Measurements from ENCODE around the gene STXBP6.

STXBP6 gene

DNA sequence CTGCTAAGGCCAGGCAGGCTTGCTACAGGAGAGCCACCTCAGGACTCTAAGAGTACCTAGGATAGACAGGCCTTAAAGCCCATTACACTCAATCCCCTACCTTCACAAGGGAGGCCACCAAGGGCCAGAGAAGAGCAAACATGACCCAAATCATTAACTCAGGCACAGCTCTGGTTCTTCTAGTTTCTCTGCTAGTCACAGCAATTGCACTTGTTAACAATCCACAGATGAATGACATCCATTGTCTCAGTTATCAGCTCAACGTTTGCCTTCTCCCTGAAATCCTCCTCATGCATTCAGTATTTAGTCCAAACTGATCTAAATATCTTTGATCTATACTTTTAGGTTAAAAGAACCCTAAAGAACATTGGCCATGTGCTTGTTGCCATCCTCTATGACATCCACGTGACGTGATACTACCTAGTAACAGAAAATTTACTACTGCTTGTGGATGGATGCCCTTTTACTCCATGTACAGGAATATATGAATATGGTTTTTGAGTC lies 164.5 kb downstream of the STXBP6 start:
- no peak for DNase-seq (ENCODE audit: low read depth)

DNA sequence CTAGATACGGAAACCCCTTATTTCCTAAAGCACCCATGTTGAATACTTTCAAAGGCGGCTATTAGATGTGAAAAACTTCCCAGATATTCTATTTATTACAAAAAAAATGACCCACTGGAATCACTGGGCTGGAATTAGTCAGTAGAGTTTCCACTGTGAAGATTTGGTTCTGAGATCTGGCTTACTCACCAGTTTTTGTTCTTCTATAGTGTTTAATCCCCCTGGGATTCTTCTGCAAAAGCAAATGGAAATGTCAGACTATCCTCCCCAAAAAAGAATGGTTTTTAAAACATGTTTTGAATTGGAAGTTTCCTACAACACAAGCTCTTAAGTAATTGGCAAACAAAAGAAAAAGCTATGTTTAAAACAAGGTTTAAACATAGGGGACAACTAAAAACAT lies 166.4 kb downstream of the STXBP6 start:
- DNase-seq (ENCODE audit: low read depth) = no peak

DNA sequence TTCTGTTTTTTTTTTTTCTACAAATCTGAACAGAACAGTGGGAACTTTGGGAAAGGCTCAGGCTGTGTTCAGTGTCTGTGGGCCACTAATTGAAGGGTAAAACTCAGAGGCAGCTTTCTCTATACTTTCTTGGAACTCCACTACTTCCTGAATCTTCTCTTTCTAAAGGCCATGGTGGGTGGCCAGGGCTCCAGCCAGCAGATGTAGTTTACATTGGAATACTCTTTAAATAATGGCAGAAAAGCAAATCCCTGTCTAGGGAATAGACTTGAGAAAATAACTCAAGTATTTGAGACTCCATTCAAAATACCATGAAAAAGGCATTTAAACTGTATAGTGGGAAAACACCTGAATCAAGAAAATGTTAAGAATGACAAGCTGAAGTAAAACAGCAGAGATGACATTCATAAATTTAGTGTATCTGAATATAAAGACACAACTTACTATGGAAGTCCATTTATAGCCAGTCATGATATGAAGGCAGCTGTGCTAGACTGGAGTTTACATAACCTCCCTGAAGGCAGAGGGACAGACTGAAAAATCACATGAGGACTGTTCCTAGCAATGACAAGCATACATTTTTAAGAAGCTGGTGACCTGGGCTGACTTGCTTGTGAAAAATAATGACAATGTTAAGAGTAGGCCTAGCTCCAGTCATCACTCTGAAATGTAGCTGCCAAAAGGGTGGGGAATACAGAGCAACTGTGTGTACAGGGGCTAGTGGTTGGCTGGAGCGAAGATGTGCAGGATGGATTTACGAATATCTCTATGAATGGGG lies 168.6 kb downstream of the STXBP6 start:
- no peak for DNase-seq (ENCODE audit: low read depth)

DNA sequence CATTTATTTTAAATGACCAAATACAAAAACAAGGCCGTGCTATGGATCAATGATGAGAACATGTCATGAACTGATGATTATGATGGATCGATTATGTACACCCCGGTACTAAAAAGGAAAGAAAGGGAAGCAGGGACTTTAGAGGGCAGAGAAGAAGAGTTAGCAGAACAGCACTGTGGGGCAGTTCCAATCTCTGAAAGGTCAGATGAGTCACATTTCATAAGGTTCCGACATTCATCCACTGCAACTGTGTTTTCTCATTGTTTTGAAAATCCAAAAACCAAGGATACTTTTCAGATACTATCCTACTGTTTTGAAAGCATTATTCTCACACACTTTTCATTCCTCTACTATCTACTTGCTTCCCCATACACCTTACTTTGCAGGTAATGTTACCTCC lies 169.3 kb downstream of the STXBP6 start:
- DNase-seq (ENCODE audit: low read depth) = no peak

DNA sequence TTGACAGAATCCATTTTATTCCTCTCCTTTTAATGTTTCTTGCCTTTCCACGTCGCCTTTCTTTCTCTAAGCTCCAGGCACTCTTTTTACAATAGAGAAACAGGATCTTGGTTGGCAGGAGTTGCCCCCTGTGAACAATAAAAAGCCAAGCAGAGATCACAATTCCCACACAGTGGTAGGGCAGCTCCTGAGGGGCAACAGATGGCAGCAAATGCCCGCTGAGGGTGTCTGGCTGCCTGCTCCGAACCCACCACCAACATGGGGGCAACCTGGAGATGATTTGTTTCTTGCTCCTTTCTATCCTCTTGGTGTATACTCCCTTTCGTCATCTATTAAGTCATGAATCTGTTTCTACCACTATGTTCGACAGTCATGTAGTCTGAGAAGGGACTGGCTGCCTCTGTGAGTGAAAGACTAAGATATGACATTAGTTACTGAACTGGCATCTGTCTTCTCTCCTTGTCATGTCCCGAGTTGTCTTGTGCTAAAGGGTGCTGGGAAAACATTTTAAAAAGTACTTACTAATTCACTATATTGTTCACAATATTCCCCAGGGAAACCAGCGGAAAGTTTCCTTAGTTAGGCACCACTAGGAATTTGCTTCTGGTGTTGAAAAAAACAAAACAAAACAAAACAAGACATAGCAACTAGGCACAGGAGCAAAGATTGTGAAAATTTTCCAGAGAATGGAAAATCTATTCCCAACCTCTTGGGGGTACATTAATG lies 170.1 kb downstream of the STXBP6 start:
- DNase-seq (ENCODE audit: low read depth) = no peak

DNA sequence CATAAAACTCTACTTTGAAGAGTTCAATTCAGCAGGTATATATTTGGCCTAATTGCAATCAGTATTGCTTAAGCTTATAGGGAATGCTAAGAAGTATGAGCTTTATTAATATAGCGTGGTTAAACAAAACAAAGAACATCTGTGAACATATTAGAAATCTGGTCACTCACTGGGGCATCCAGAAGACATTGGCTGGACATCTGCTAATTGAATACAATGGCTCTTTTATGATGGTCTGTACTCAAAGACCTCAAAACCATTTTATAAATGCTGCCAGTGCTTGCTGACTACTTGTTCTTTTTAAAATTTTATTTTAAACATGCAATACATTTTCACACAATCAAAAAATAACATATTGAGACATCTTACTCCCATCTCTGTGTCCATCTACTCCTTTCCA lies 173.0 kb downstream of the STXBP6 start:
- no peak for DNase-seq (ENCODE audit: low read depth)

DNA sequence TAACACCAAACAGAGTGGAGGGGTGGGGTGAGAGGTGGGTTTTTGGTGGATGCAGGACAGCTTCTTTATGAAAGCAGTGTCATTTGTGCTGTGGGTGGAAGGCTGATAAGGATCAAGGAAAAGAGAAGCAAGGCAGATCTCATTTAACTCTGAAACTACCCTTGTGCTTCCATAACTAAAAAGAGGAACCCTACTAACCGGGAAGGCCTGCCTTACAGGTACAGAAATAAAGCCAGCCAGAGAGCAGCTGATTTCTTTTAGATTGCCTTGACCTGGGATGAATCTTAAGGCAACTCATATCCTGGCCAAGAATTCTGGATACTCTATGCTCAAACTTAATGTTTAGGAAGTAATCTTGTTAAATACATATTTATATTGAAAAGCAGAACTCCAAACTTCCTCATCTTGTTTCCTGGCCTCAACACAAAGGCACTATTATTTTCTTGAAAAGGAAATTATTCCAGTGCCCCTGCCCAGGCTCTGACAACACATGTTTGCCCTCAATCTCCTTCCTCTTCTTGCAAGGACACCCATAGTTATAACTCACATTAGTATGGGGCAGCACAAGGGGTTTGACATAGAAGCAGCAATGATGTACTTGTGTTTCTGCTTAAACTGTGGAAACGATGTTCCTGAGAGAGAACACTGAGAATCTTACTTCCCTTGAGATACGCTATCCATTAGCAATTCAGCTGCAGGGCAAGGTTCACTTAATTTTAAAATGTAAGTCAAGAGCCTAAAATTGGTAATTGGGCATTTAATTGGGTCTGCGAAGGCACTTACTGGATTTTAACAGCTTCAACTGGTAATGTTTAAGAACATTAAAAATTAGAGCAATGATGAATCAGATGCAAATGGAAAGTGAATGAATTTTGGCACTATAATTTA lies 173.7 kb downstream of the STXBP6 start:
- no peak for DNase-seq (ENCODE audit: low read depth)

DNA sequence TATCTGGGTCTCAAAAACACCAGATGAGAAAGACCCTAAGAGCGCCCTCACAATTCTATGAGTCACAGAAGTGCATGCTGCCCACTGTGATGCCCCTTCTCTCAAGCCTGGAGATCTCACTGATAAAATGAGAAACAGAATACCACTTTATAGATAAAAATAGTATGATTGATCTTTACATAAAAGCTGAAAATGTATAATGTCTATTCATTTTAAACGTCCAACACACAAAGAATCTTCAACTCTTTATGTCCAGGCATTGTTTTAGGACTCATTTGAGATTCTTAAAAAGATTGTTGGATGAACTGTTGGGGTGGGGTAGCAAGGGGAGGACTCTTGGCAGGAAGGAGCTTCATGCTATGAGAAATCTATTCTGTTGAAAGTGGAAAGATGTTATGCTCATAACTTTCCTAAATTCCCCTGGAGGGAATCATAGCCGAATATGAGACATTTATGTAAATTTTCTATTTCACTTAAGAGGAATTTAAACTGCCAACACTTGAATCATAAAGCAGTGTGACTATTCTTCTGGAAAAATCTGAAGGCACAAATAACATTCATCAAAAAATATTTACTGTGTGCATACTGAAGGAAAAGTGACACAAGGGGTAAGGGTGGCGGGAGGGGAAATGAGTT lies 174.6 kb downstream of the STXBP6 start:
- no peak for DNase-seq (ENCODE audit: low read depth)

DNA sequence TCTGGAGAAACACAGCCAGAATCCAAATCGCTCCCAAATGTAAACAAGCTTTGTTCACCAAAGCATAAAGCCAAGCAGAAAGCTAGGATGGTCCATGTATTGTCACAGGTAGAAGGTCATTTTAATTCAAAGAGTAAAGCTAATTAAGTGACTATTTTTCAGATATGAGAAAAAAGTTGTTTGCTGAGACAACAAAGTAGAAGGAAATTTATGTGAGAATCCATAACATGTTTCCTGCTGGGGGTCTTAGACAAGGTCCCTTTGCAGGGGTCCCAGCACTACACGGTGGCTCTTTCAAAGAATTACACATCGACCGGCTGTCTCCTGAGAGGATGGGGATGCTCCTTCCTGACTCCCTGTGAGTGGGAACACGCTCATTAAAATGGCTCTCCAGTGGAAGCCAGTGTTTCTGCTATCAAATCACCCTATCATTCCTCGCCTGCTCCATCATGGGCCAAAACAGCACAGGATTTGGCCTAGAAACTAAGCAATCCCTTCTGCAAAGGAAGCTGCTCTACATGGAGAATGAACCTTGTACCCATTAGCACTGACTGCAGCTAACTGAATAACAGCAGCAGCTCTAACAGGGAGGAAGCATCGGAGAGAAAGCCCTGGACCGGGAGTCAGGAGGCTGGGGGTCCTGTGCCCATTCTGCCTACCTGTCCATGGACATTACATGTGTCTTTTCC lies 175.3 kb downstream of the STXBP6 start:
- no peak for DNase-seq (ENCODE audit: low read depth)

DNA sequence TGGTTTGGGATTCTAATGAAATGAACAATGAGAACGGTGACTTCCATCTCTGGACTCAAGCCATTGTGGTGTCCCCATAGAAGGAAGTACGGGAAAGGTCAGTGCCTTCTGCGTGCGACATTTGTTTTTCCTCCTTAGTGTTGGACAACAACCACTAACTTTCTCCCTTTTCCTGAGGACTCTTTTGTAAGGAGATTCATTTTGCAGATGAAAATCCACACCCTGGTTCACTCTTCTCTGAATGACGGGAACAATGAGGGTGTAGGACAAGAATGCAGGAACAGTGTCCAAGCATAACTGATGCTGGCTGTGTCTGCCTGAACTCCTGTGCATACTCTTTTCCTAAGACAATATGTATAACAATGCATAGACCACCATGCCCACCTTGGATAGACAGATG lies 176.4 kb downstream of the STXBP6 start:
- DNase-seq (ENCODE audit: low read depth) = no peak

DNA sequence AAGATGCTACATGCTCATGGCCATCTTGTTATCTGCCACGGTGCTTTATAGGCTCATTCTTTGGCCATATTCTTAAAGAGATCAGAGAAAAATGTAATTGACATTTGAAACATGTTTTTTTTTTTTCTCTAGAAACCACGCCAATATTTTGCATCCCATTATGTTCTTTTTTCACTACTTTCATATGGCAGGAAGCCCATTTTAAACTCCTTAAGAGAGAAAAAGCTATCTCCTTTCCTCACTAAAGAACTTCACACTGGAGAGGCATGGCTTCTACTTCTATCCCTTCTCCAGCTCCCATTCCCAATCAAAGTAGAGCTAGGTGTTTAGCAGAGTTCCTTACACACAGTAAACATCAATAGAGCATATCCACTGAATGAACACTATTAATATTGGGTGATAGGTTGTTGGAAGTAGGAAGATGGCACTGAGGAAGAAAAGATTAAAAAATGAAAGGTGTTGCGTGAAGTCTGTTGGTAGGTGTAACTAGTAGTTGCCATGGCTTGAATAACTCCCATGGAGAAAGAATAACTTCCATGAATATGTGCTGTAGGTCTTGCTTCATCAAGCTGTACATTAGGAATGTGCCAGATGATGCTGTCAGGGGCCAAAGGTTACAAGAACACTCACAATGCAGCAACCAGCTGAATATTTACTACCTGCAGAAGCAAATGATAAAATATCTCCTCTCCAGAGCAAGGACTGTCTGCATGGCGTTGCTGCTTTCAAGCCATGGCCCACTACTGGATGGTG lies 178.8 kb downstream of the STXBP6 start:
- DNase-seq (ENCODE audit: low read depth) = no peak

DNA sequence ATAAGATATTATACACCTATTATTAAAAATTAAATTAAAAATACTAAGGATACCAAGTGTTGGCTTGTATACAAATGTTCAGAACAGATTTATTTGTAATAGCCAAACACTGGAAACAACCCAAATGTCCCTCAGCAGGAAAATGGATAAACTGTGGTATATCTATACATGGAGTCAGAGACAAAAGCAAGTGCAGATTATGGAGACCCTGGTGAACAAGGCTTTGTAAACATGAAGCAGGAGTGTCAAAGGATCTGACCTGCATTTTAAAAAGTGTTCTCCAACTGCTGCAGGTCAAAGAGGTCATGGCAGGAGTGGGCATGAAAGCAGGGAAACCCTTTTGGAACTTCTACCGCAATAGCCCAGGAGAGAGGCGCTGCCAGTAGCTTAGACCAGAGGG lies 181.6 kb downstream of the STXBP6 start:
- no peak for DNase-seq (ENCODE audit: low read depth)

DNA sequence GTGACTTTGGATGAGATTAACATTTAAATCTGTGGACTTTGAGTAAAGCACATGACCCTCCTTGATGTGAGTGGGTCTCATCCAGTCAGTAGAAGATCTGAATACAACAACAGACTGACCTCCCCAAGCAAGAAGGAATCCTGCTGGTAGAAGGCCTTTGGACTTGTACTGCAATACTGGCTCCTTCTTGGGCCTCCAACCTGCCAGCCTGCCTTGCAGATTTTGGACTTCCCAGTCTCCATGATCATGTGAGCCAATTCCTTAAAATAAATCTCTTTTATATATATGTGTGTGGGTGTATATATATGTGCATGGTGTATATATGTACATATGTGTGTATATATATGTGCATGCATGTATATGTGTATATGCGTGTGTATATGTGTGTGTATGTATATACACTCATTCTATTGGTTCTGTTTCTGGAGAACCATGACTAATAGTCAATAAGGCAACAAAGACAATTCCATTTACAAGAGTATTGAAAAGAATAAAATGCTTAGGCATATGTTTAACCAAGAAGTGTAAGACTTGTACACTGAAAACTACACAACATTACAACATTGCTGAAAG lies 183.8 kb downstream of the STXBP6 start:
- no peak for DNase-seq (ENCODE audit: low read depth)

DNA sequence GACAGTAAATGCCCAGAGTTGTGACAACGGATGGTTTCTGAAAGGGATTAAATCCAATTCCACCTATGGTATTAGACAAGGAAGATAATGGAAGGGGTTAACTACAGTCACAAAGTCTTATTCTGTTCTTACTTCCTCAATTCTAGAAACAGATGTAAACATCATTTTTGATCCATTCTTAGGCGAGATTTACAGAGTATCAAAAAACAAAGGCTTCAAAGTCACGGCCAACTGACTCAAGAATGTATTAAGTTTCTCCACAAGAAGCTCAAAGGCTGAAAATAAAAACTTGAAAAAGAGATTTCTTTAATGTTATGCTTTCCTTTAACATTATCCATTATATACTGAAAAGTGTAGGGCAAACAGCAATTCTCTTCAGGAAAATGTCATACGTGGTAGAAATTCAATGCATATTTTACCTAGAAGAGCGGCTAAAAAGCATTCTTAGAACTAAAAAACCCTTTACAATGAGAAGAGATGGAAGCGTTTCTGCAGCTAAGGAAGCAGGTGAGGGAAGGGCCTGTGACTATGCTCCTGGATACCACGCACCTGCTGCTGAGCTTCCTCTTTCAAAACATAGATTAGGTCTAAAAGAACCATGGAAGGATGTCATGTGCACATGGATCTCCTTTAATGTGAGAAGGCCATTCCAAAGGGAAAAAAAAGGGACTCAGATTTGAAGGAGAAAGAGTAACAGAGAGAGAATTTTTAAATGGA lies 185.8 kb downstream of the STXBP6 start:
- DNase-seq (ENCODE audit: low read depth) = no peak

DNA sequence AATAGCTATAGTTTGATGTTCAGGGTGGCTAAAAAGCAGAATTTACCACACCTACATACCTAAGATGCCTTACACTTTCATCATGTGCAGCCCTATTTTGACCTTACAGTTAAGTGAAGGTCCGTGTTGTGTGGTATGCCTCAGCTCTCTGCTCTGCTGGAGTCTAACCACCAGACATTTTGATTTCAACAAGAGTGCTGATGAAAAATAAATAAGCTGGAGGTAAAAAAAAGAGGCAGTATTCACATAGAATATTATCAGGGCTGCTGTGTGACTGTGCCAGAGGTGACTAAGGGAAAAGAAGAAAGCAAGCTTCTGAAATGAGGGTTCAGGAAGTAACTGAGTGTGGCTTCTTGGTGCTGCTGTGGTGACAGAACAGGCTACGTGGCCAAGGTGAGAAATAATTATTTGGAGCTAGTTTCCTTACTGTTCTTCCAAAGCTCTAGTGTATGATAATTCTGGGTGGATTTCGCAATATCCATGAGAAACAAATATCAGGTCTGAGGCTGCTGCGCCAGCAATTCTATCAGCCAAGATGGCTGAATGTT lies 188.8 kb downstream of the STXBP6 start:
- no peak for DNase-seq (ENCODE audit: low read depth)

DNA sequence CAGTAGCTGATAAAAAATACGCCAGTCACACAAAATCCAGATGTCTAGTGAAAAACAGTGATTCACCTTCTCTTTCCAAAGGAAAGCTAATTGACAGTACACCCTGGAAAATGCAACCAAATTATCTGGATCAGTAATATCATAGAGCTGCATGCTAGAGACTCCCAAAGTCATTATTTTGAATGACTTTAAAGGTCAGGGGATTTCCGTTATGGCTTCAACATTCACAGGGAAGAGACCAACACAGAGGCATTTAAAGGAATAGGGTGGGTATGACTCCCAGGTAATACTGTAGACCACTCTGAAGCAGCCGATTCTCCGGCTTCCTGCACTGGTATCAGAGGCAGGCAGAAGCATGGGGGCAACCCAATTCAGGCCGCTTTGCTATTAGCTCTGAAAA lies 190.4 kb downstream of the STXBP6 start:
- no peak for DNase-seq (ENCODE audit: low read depth)

DNA sequence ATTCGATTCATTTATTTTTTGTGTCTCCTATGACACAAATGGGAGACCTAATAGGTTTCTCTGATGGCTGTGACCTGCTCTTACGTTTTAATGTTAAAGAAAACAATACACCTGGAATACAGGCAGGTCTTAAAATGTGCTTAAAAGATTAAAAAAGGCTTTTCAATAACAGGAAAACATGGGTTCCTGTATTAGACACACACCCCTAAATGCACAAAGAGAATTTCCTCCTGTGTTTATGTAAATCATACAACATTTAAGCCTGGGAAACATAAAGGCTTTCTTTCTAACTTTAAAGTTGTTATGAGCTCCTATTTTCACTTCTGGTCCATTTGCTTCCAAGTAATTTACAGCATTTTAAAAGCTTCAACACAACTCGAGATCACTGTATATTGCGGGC lies 191.3 kb downstream of the STXBP6 start:
- no peak for DNase-seq (ENCODE audit: low read depth)

DNA sequence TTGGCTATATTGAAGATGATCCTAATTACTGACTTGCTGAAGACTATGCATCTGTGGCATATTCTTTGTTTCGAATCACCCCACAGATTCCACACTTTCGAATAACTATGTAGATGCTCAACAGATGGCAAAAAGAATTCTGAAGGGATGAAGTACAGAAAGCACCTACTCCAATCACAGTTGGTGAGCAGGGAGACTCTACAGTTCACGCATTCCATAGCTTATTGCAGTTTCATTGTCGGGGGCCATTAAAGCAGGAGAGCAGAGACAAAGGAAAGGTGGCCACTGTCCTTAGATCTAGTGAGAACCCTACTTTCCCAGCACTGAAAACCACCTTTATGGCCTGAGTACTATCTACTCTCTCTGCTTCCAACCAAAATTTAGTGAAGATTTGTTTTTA lies 191.9 kb downstream of the STXBP6 start:
- DNase-seq (ENCODE audit: low read depth) = no peak

DNA sequence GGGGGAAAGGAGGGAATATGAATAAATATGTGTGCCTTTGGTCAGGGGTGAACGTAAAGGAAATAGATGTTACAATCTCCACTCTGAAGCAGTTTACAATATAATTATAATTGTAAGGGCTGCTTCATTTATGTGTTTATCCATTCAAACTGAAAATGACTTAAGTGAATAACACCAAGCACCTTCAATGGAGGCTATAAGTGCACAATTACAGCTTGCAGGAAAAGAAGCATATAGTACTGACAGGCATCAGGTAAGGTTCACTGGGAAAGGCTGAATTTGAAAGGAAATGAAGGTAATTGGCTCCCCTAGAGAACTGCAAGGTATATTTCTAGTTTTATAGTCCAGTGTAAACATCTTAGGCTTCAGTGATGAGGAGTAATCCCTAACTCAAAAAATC lies 192.7 kb downstream of the STXBP6 start:
- DNase-seq (ENCODE audit: low read depth) = no peak

Data from GM04503 (cell line).